GM19035 (cell line): ENCODE data around the gene SRSF11.
A peak's percentile ranks its signal among the peaks of the same experiment; 100 is the strongest.
"Not testable (repeated sequence)": the region's sequence is repeated elsewhere in the genome, so short reads cannot be mapped to it uniquely, and the experiment has no call there.

Experiments
- ATAC-seq: cut with Tn5 transposase; IDR thresholded peaks from one replicate; pipeline ENCODE4 v1.9.1; 2021; ENCODE audit not compliant: unreplicated experiment

The SRSF11 gene, protein sequence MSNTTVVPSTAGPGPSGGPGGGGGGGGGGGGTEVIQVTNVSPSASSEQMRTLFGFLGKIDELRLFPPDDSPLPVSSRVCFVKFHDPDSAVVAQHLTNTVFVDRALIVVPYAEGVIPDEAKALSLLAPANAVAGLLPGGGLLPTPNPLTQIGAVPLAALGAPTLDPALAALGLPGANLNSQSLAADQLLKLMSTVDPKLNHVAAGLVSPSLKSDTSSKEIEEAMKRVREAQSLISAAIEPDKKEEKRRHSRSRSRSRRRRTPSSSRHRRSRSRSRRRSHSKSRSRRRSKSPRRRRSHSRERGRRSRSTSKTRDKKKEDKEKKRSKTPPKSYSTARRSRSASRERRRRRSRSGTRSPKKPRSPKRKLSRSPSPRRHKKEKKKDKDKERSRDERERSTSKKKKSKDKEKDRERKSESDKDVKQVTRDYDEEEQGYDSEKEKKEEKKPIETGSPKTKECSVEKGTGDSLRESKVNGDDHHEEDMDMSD

DNA sequence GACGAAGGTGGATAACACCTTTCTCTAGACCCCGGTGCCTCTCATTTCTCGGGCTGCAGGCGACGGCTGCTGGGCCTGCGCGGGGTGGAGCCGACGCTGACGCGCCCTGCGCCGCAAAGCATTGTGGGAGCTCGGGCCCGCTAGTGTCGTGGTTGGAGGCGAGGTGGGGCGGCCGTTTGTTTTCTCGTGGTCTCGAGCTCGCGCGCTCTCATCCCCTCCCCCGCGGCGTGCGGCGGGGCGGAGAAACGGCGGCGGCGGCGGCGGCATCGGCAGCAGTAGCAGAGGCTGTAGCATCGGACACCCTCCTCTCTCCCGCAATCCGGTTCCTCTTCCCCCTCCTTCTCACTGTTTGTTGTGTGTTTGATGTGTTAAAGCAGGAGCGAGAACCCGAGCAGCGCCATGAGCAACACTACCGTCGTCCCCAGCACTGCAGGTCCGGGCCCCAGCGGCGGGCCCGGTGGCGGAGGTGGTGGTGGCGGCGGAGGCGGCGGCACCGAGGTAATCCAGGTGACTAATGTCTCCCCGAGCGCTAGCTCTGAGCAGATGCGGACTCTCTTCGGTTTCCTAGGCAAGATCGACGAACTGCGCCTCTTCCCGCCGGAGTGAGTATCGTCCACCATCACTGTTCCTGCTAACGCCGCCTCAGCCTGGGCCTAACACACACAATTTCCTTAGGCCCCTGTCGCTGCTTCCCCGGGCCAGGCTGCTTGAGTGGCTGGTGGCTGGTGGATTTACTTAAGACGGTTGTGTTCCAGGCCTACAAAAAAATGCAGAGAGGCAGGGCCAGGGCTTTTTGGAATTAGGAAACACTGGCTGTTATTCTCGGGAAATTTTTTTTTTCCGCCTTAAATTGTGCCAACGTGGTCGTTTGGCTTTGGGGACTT, at the start of gene SRSF11:
Gene SRSF11, plus strand, starts transcription at position 143 of the 884 bp plus-strand sequence. Its CDS starts 257 bp downstream, at position 400.
- ATAC-seq = peak; percentile 97

DNA sequence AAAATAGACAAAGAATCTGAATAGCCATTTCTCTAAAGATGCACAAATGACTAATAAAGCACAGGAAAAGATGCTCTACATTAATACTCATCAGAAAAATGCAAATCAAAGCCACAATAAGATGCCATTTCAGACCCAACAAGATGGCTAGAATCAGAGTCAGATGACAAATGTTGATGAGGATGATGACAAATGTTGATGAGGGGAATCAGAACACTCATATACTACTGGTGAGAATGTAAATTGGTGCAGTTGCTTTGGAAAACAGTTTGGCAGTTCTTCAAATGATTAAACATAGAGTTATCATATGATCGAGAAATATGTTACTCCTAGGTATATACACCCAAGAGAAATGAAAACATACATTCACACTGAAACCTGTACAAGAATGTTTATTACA, 49.7 kb upstream of the SRSF11 start:
- ATAC-seq = no peak

DNA sequence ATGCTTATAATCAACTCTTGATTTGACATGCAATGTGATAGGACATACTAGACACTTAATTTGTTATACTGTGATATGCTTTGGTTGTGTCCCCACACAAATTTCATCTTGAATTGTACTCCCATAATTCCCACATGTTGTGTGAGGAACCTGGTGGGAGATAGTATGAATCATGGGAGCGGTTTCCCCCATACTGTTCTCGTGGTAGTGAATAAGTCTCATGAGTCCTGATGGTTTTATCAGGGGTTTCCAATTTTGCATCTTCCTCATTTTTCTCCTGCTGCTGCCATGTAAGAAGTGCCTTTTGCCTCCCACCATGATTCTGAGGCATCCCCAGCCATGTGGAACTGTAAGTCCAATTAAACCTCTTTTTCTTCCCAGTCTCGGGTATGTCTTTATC, 36.0 kb upstream of the SRSF11 start:
- ATAC-seq = not testable (repeated sequence)

DNA sequence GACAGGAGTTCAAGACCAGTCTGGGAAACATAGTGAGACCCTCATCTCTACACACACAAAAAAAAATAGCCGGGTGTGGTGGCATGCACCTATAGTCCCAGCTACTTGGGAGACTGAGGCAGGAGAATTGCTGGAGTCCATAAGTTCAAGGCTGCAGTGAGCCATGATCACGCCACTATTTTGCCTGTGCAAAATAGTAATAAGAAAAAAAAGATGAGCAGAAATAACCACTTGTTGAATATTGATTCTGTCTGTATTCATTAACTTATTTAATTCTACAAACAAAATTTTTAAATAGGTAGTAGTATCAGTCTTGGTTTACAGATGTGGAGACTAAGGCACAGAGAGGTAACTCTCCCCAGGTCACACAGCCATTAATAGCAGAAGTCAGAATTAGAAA, 32.7 kb upstream of the SRSF11 start:
- ATAC-seq = no peak

DNA sequence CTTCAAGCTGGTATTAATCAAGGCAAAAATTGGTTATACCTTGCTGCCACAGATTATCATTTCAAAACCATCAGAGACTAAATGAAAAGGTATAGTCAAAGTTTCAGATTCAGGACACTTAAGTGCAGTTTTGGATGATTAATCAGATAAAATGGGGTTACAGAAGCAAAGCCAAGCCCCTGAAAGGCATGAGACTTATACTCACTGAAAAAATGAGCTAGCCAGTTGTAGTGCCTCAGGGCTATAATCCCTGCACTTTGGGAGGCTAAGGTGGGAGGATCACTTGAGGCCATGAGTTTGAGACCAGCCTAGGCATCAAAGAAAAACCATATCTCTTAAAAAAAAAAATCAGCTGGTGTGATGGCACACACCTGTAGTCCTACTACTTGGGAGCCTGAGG, 31.0 kb upstream of the SRSF11 start:
- no peak for ATAC-seq

DNA sequence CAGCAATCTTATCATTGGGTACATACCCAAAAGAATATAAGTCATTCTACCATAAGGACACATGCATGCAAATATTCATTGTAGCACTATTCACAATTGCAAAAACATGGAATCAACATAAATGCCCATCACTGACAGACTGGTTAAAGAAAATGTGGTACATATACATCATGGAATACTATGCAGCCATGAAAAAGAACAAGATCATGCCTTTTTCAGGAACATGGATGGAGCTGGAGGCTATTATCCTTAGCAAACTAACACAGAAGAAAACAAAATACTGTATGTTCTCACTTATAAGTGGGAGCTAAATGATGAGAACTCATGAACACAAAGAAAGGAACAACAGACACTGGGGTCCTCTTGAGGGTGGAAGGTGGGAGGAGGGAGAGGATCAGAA, 28.7 kb upstream of the SRSF11 start:
- ATAC-seq = not testable (repeated sequence)

DNA sequence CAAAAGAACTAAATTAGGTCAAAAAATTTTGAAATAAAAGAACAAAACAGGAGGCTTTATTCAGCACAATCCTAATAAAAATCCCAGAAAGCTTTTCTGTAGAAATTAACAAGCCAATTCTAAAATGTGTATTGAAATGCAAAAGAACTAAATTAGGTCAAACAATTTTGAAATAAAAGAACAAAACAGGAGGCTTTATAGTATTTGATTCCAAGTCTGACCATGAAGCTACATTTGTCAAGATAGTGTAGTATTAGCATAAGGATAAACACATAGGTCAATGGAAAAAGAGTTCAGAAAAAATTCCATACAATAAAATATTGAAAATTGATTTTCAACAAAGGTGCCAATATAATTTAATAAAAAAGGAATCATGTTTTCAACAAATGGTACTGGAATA, 26.6 kb upstream of the SRSF11 start:
- ATAC-seq = no peak

DNA sequence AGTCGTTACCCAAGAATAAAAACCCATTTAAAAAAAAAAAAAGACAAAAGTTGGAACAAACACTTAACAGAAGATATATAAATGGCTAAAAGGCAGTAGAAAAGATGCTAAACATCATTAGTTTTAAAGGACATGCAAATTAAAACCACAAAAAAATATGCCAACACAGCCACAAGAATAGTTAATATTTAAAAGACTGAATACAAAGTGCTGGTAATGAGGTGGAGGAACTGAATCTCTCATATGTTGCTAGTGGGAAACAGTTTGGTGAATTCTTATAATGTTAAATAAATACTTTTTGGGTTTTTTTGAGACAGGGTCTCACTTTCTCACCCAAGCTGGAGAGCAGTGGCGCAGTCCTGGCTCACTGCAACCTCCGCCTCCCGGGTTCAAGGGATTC, 25.8 kb upstream of the SRSF11 start:
- ATAC-seq = no peak

DNA sequence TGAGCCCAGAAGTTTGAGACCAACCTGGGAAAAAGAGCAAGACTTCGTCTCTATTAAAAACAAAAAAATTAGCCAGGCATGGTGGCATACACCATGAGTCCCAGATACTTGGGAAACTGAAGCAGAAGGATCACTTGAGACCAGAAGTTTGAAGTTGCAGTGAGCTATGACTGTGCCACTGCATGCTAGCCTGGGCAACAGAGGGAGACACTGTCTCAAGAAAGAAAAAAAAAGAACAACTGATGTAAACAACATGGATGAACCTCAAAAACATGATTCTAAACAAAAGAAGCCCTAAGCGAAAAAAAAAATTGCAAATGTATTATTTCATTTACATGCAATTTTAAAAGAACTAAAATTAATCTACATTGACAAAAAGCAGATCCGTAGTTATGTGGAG, 24.8 kb upstream of the SRSF11 start:
- no peak for ATAC-seq

DNA sequence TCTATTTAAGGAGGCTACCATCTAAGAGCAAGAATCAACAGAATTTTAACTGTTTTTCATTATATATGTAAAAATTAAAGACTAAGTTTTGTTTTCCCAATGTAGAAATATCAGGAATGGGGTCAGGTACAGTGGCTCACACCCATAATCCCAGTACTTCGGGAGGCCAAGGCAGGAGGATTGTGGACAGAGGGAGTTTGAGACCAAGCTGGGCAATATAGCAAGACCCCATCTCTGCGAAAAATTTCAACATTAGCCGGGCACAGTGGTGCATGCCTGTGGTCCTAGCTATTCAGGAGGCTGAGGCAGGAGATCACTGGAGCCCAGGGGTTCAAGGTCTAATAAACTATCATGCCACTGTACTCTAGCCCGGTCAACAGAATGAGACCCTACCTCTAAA, 21.1 kb upstream of the SRSF11 start:
- ATAC-seq = no peak

DNA sequence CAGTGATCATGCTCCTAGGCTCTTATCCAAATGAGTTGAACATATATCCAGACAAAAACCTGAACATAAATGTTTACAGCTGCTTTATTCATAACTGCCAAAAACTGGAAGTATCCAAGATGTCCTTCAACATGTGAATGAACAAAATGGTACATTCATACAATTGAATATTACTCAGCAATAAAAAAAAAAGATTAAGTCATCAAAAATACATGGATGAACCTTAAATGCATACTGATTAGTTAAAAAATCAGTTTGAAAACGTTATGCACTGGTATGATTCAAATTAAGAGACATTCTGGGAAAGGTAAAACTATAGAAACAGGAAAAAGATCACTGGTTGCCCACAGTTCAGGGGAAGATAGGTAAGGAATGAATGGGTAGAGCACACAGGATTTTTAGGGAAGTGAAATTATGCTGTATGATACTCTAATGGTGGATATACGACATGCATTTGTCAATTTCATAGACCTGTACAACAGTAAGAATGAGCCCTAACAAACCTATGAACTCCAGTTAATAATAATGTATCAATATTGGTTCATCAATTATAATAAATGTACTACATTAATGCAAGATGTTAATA, 18.9 kb upstream of the SRSF11 start:
- ATAC-seq = no peak

DNA sequence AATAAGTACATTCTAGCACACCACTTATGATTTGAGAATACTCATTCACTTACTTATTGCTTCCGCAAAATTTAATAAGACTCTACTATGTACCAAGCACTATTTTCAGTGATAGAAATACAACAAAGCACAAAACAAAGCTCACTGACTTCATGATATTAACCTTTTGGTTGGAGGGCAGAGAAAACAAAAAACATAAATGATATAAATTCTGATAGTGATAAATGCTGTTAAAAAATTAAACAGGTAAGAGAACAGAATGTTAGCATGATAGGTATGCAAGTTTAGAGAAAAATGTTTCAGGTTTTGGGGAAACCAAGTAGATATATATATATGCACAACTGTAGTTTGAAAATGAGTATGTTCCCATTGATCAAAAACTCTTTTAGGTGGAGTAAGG, 17.0 kb upstream of the SRSF11 start:
- ATAC-seq = no peak

DNA sequence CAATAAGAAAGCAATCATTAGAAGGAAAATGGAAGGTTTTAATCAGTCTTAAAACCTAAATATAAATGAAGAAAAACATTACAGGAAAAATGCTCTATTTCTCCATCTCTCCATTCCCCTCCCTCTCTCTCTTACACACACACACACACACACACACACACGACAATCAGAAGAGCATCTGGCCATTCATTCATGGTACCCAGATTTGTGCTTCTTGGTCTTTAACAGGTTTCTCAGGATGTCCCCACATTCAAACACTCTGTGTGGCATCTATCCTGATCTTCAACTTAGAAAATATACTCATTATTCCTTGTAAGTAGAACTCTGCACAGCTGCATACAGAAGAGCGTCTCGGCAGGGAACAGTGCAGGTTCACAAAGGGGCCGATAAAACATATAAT, 16.6 kb upstream of the SRSF11 start:
- no peak for ATAC-seq

DNA sequence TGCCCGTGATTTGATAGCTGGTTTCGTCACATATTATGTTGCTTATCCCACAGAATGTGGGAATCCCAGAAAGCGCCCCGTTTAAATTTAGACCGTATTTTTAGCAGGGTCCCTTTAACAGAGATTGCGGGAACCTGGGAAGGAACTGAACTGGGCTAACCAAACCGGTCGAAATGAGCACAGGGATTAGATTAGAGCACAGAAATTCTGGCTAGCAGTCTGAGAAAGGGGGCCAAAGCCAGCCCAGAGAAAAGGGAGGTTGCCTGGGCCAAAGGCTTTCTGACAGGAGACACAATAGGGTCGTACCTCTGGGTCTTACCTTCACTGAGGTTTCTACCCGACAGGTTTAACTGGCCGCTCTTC, 16.1 kb upstream of the SRSF11 start:
- ATAC-seq = peak; percentile 47

DNA sequence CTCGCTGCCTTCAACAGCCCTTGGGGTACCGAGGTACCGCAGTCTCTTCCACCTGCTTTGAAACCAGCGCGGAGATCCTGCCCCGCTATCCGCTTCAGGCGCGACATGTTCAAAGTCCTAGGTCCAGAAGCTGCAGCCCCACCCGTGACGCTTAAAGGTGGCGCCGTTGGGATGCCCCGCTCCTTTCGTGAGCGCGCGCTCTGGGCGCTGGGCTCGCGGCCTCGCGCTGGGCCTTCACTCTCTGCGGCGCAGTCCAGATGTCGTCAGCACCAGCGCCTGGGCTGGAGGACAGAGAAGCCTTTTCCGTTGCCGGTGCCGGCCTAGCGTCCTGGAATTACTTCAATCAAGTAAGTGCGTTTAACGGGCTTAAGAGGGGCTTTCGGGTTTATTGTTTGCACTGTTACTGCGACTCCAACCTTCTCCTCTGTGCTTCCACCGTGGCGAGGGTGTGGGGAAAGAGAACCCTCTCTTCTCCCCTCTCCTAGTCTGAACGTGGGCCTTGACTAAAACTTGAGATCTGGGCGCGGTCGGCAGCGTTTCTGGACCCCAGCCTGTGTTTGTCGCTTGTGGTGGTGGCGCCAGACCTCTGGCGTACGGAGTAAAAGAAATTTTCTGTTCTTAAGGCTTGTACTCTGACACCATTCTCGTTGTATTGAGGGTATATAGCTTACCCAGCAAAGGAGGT, 15.6 kb upstream of the SRSF11 start, which contains the start of gene LRRC40:
Gene LRRC40, minus strand, starts transcription at position 146 of the 685 bp plus-strand sequence. Its CDS starts 39 bp downstream, at position 107.
- peak; percentile 88 for ATAC-seq

DNA sequence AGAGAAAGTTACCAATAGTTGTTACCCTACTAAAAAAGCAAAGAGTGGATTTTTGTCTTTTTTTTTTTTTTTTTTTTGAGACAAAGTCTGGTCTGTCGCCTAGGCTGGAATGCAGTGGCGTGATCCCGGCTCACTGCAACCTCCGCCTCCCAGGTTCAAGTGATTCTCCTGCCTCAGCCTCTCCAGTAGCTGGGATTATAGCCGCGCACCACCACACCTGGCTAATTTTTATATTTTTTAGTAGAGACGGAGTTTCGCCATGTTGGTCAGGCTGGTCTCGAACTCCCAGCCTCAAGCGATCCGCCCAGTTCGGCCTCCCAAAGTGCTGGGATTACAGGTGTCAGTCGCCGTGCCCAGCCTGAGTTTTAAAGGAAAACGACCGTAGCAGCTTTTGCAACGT, 14.3 kb upstream of the SRSF11 start:
- not testable (repeated sequence) for ATAC-seq

DNA sequence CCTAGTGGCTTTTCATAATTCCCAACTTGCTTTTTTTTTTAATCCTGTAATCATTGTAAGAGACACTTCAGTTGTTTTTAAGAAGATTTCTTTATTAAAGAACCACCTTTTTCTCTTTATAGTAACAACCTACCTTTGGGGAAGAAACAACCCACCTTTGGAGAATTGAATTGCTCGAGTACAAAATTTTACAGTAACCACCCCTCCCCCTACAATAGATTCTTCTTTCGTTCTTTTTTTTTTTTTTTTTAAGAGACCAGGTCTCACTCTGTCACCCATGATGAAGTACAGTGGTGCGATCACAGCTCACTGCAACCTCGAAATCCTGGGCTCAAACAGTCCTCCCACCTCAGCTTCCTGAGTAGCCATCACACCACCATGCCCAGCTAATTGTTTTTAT, 13.7 kb upstream of the SRSF11 start:
- no peak for ATAC-seq

DNA sequence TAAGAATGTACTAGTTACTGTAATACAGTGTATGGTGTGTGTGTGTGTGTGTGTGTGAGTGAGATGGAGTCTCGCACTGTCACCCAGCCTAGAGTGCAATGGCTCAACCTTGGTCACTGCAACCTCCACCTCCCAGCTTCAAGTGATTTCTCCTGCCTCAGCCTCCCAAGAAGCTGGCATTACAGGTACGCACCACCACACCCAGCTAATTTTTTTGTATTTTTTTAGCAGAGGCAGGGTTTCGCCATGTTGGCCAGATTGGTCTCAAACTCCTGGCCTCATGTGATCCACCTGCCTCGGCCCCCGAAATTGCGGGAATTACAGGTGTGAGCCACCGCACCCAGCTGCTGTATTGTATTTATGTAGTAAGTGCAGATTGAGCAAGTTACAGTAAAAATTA, 12.9 kb upstream of the SRSF11 start:
- no peak for ATAC-seq

DNA sequence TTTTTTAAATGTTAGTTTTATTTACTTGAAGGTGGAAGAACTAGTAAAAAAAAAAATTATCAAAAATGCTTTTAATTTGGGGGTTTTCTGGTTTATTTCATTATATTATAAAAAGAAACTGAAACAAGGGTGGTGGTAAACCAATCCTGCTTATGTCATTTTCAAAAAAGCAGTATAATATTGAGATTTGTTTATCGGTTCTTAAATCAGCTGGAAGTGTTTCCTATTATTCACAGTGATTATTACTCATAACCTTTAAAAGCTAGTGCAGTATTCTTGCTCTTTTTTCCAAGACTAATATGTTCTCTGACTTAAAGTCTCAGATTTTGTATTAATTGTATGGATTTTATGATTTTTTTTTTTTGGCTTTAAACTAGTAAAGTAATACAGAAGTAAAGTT, 10.4 kb upstream of the SRSF11 start:
- ATAC-seq = no peak

DNA sequence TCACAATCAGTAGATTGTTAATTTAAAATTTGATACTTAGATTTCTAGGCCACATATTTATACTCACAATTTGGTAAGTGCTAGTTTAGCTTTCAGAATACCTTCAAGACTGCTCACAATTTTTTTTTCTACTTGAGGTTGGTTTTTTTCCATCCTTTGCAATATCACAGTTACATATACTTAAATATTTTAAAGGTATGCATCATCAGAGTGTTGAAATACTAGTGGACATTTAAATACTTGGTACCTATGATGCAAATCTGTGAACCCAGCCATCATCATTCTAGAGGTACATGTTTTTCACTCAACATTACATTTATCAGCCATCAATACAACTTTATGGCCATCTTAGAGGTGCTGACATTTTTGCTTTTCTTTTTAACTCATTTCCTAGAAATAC, 9.6 kb upstream of the SRSF11 start:
- ATAC-seq = no peak

DNA sequence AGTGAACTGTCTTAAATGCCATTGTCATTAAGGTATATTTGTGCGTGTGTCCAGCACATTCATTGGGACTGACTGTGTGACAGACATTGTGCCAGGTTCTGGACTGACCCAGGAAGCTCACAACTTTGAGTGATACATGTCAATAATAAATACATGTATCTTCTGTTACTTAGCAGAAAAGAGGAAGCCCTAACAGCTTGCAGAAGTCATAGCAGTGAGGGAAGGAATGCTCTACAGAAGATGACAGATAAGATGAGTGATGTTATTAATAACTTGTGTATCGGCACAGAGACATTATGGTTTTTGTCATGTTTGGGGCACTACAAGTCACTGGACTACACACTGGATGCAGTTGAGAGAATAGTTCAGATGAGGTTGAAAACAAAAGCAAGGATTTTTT, 1.2 kb upstream of the SRSF11 start:
- ATAC-seq = no peak
